Activated gamma-delta T cell treated with Interleukin-2 at 50 U/mL for 16 hours (primary cell): ENCODE measurements around the gene TMPRSS7.

ENCODE experiments used
- DNase-seq: peaks from one replicate; pipeline ENCODE4 v3.0.0-alpha.2; 2020

Gene TMPRSS7, protein sequence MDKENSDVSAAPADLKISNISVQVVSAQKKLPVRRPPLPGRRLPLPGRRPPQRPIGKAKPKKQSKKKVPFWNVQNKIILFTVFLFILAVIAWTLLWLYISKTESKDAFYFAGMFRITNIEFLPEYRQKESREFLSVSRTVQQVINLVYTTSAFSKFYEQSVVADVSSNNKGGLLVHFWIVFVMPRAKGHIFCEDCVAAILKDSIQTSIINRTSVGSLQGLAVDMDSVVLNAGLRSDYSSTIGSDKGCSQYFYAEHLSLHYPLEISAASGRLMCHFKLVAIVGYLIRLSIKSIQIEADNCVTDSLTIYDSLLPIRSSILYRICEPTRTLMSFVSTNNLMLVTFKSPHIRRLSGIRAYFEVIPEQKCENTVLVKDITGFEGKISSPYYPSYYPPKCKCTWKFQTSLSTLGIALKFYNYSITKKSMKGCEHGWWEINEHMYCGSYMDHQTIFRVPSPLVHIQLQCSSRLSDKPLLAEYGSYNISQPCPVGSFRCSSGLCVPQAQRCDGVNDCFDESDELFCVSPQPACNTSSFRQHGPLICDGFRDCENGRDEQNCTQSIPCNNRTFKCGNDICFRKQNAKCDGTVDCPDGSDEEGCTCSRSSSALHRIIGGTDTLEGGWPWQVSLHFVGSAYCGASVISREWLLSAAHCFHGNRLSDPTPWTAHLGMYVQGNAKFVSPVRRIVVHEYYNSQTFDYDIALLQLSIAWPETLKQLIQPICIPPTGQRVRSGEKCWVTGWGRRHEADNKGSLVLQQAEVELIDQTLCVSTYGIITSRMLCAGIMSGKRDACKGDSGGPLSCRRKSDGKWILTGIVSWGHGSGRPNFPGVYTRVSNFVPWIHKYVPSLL

GRCh38 chr3:112034436-112034835 is at the start of gene TMPRSS7:
TSS of gene TMPRSS7 (plus strand) at chr3:112034736. CDS start at chr3:112034846, 110 bp downstream.
- DNase-seq, result no peak

GRCh38 chr3:111986800-111987199 is 47.7 kb upstream of the TMPRSS7 start:
- DNase-seq, result no peak

GRCh38 chr3:111989061-111989678 is 45.4 kb upstream of the TMPRSS7 start:
- no peak for DNase-seq

DNA sequence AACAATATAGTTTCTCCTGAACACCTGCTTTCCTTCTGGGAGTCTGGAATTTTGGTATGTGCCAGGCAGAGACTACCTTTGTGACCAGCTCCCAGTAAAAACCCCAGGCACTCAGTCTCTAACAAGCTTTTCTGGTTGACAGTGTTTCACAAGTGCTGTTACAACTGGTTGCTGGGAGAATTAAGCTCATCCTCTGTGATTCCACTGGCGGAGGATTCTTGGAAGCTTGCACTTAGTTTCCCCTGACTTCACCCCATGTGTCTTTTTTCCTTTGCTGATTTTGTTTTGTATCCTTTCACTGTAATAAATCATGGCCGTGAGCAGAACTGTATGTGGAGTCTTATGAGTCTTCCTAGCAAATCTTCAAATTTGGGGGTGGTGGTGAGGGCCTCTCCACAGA is 41.5 kb upstream of the TMPRSS7 start:
- no peak for DNase-seq

DNA sequence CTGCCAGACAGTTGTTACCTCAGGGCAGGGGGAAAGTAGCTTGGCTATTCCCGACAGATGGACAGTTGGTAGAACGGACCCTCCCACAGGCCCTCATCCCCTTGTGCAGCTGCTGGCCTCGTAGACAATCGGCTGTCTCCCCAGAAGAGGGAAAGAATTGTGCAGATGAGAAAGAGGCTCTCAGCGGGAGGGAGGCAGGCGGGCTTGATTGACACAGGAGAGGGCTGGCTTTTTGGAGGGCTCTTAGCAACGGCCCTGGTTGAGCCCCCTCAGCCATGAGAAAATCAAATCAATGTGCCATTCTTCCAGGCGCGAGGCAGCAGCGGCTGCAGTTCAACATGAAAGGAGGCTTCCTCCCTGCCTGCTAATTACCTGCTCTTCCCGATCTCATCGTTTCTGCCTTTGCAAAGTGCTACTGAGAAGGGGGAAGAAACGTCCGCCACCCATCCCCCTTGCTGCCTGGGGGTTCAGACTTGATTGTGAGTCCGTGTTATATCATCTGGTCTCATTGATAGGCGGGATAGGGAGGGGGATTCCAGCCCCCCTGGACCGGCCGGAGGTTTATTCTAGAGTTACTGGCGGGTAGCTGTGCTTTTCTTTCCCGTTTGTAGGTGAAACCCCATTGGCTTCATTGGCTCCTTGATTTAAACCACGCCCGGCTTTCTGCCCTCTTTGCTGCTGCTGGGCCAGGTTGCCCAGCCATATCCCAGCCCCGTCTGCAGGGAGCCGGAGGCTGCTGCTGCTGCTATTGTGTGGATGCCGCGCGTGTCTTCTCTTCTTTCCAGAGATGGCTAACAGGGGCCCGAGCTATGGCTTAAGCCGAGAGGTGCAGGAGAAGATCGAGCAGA is 35.7 kb upstream of the TMPRSS7 start, which contains the start of gene TAGLN3:
TAGLN3 (plus strand) TSS at position 287 of the 848 bp plus-strand sequence; CDS start at position 788, 501 bp downstream.
- DNase-seq, result no peak

DNA sequence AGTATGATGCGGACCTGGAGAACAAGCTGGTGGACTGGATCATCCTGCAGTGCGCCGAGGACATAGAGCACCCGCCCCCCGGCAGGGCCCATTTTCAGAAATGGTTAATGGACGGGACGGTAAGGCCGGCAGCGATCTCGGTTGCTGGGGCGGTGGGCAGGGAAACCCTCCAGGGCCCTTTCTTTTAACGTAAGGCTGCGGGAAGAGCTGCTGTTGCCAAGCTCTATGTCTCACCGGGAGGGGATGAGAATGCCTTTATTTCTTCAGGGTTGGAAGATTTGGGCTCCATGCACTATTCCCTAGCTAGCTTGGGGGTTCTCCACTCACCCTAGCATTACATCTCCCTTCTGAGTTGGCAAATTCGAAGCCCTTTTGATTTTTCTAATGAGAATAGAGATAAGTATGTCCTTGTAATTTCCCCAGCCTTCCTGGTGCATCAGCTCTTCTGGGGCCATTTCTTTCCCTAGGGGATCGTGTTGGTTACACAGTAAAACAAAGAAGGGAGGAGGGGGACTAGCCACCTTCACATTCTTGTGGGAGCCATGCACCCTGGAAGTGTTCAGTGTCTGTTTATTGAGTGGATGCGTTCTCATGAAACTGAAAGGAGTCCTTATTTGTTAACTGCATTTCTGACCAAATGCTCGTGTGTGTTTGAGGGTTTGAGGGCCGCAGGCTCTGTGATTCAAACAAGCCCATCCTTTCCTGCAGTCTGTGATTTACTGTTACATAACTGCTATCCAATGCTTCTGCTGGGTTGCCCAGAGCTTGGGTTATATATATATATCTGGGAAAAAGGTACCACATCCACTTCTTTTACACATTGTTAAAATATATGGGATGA is 34.8 kb upstream of the TMPRSS7 start:
- no peak for DNase-seq

GRCh38 chr3:112000367-112000771 is 34.2 kb upstream of the TMPRSS7 start:
- DNase-seq, result no peak

DNA sequence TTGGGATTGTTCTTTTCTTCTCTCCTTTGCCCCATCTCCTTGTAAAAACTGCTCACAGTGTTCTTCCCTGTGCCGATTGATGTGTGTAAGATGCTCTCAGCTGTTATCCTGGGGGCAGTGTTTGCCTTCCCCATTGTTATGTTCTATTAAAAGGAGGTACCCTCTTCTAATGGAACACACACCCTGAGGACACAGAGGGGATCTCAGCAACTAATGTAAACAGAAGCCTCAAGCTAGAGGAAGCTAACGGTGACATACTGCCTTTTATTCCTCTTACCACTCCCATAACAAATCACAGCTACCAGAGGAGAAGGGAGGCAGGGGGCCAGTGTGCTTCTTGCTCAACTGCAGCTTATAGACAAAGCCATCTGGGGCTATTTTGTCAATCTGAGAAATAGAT is 33.6 kb upstream of the TMPRSS7 start:
- DNase-seq, result no peak

GRCh38 chr3:112001526-112001925 is 33.0 kb upstream of the TMPRSS7 start:
- DNase-seq, result no peak

- DNase-seq, result no peak
Measured at GRCh38 chr3:112002096-112002971, 32.2 kb upstream of the TMPRSS7 start.

DNA sequence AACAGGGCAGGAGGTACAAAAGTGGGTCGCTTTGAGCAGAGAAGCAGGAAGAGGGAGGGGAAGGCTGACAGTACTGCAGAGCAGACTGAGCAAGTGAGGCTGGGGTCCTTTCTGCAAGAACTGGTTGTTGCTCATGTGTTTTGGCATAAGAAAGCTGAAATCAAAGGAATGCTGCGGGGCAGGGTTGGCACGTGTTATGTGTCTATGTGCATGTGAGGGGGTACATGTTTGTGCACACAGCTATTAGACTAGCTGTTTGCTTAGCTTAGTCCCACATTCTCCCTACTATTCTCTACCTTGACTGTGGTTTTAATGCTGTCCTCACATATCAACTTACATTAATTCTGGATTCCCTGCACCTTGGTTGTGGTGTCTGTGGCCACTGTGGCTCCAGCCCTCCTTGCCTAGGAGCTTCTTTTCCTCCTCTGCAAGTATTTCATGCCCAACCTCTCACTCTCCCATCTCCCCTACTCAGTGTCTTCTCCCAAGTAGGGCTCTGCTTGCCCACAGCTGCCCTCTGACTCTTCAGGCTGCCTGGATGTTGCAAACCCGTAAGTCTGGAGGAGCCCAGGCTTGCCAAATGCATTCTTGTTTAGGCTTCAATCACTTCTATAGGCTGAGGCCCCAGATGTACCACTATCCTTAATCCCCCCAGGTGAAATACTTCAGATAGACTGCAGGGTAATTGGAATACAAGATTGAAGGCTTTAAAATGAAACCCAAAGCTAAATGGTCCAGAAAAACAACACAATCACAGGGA is 31.0 kb upstream of the TMPRSS7 start:
- no peak for DNase-seq

DNA sequence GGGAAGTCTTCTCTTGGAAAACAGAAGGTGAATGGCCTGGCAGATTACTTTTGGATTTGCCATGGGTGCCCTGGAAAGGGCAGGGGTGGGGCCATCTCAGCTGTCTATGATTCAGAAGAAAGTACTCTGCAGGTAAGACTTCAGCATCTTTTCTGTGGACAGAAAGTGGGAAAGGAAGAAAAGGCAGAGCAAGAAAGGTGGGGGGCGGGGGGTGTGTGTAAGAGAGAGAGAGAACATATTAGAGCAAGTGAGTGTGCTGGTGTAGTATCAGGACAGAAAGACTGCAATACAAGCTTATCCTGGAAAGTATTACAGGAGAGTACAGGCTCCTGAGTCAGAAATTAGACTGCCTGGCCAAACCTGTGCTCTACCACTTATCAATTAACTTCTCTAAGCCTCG is 30.3 kb upstream of the TMPRSS7 start:
- no peak for DNase-seq

GRCh38 chr3:112004669-112005068 is 29.9 kb upstream of the TMPRSS7 start:
- DNase-seq, result no peak

- no peak for DNase-seq
Measured at GRCh38 chr3:112005091-112005672, 29.4 kb upstream of the TMPRSS7 start.

- no peak for DNase-seq
Measured at GRCh38 chr3:112007633-112008032, 26.9 kb upstream of the TMPRSS7 start.

- DNase-seq, result no peak
Measured at GRCh38 chr3:112009670-112010069, 24.9 kb upstream of the TMPRSS7 start.

DNA sequence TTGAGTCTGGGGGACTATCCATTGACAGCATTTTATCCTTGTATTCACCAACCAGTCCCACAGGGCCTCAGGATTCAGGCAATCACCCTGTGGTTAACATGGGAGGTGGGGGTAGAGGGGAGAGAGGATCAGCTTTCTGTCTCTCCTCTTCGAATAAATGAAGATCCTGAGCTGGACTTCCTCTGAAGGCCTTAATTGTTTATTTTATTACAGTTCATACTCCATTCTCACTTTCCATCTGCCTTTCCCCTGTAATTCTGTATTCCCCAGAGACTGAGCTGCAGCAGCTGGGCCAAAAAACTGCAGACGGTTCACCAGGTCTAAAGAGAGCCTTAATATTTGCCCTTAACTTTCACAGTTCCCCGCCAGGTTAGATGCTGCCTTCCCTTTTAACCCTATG is 23.9 kb upstream of the TMPRSS7 start:
- DNase-seq, result no peak

GRCh38 chr3:112011376-112011940 is 23.1 kb upstream of the TMPRSS7 start:
- no peak for DNase-seq
